GM18519 (cell line): Measurements from ENCODE around the gene WDR82.

ENCODE experiments used
- ATAC-seq: cut with Tn5 transposase; IDR thresholded peaks from one replicate; pipeline ENCODE4 v1.9.1; 2021; ENCODE audit warnings: mild to moderate bottlenecking, moderate library complexity; ENCODE audit not compliant: unreplicated experiment, low FRiP score

The WDR82 gene

GRCh38 chr3:52213005-52213404 lies 65.4 kb downstream of the WDR82 start:
- ATAC-seq = no peak

- no peak for ATAC-seq
These were observed 67.1 kb downstream of the WDR82 start for GRCh38 chr3:52211268-52211891.

- no peak for ATAC-seq
These were observed 67.9 kb downstream of the WDR82 start for GRCh38 chr3:52210550-52211046.

- ATAC-seq = no peak
These were observed 68.4 kb downstream of the WDR82 start for GRCh38 chr3:52210037-52210436.

- ATAC-seq = no peak
These were observed 69.9 kb downstream of the WDR82 start for GRCh38 chr3:52208556-52208955.

- ATAC-seq = no peak
These were observed 72.6 kb downstream of the WDR82 start for GRCh38 chr3:52205727-52206372.
